HG02610 (cell line): Measurements from ENCODE around the gene RNASE7.
"Not testable (repeated sequence)": the region's sequence is repeated elsewhere in the genome, so short reads cannot be mapped to it uniquely, and the experiment has no call there.

Experiments used
- ATAC-seq: cut with Tn5 transposase; IDR thresholded peaks from one replicate; pipeline ENCODE4 v1.9.1; 2021; ENCODE audit warnings: mild to moderate bottlenecking, moderate library complexity; ENCODE audit not compliant: unreplicated experiment

The RNASE7 gene

DNA sequence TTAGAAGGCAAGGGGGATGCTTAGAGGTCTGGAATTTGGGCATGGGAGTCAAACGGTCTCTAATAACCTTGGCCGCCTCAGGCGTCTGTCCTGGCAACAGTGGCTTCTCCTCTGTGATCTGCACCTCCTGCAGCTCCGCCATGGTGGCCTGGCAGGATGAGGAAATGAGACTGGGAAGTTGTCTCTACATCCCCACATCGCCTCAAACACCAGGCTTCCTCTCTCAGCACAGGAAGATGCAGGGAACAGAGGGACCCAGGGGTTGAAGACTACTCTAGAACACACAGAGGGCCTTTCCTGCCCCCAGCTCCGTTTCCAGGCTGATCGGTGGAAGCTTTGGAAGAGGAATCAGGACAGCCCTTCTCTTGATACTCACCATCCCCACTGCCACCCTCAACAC, 19.0 kb upstream of the RNASE7 start:
- ATAC-seq, result no peak

DNA sequence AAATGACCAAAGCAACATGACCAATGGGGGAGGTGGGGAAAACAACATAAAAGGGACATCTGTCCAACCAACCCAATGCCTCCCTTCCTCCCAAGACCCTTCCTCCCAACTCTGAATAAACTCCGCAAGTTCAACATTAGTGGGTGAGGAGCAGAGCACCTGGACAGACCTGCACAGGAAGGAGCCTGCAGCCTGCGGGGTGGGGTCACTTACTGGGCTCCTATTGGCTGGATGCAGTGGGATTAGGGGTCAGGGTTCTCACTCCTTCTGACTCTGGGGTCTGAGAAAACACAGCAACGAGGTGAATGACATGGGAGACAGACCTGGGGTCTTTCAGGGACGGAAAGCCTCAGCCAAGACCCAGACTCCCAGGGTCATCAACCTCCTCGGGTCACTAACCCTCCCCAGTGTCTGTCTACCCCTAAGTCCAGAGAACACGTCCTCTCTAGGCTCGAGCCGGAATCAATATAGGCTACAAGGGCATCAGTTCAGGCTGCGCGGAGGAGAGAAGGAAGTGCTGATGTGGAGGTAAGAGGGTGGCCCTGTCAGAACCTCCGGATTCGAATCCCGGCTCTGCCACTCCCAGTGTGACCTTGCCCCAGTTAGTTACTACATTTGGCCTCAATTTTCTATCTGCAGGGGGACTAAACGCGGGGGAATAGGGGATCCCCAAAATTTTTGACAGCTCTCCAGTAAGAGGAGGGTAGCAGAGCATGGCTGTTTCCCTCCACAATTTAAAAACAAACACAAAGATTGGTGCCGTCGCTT, 18.2 kb upstream of the RNASE7 start:
- no peak for ATAC-seq

DNA sequence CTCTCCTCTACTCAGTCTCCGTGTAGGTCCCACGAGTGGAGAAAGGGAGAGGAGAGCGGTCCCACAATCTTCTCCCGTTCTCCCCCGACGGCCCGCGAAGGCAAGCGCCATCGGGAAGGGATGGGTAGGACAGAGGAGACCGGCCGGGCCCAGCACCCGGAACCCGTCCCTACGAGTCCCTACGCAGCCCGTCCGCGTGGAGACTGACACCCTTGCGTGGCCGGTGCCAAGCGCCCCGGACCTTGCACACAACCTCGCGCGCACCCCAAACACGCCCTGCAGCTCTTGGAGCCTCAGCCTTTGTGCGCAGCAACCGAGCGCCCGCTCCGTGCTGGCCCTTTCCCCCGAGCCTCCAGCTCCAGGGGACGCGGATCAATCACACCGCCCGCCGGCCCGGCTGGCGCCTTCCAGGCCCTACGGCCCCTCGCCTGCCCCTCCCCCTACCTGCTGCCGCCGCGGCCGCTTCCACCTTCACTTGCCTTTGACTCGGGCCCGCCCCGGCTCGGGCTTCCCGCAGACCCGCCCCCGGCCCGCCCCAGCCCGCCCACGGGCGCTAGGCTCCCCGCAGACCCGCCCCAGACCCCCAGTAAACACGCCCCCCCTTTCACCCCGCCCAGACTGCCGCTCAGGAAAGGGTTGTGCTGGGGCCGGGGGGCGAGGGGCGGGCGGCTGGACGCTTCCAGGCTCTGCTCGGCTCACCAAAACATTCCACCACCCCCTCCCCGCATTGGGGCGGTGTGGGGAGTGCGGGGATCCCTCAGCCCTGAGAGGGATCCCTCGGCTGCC, 17.4 kb upstream of the RNASE7 start, which contains the start of gene NDRG2:
NDRG2 (minus strand) TSS at position 477 of the 786 bp plus-strand sequence. CDS start 1,746 bp downstream, outside the sequence.
- ATAC-seq, result no peak

DNA sequence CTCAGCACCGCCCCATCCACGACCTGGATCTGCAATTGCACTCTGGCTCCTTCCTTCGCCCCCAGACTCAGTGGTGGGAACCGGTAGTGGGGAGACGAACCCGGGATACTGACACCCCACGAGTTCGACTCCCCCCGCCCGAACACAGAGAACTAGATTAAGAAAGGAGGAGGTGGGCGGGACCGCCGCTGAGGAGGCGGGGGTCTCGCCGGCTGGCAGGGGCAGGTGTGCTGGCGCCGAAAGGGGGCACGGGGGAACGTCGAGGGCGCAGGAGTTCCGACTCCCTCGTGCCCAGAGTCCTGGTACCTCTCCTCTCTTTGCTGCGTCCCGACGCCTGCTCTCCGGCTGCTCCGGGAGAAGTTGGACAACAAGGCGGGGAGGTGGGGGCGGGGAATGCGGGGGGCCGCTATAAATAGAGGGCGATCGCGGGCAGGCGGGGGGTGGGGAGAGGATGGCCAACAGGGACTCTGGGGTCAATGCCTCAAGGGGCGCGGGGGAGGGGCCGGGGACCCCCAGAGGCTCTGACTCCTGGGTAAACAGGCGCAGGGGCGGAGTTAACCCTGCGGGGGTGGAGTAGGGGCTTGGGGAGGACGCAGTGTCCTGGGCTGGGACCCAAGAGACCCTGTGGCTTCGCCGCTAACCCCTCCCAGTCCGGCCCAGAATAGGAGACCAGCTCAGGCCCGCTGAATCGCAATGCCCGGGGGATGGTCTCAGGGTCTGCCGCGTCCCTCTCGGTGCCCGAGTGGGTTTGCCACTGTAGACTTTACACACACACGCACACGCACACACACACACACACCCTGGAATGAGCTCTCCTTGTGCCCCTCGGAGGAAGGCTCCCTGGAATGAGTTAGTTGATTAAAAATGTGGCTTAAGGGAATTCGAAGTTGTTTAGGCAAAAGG, 16.5 kb upstream of the RNASE7 start:
- ATAC-seq, result no peak

DNA sequence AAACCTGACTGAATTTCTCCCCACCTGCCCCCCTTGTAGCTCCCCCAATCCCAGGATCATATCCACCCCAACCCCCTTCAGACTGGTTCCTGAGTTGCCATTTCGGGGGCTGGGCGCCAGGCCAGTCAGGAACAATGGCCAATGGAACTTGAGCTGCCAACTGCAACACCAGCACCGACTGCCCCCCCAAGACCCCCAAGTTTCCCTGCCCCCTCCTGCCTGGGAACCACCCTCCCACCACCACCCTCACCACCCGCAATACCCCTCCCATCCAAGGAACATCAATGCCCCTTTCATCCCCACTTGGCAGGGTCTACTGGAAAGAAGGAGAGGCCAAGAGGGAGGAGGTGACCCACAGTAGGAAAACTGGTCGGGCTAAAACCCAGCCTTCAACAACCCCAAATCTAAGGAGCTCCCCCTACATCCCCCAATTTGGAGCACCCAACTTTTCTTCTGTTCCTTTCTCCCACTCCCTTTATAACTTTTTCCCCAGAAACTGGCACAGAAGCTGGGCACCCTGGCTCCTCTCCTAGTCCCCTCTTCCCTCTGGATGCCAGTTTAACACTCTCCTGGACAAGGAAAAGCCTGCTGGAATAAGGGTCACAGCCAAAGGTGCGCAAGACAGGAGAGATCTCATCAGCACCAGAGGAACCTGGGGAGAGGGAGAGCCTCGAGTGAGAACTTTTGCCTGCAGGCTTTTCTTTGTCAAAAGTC, 15.7 kb upstream of the RNASE7 start:
- ATAC-seq, result no peak

DNA sequence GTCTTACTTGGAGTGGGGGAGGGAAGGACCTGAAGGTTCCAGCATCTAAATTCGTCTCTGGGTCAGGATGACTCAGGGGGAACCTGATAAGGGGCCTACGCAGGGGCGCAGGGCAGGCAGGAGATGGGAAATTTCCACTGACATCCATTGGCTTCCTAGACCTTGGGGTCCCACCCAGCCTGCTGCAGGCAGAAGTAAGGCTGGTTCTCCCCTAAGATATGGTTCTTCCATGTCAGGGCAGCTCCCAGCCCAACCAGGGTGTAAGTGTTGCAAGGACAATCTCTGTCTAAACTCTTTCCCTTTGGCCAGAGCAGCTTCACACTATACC, 15.2 kb upstream of the RNASE7 start:
- no peak for ATAC-seq

DNA sequence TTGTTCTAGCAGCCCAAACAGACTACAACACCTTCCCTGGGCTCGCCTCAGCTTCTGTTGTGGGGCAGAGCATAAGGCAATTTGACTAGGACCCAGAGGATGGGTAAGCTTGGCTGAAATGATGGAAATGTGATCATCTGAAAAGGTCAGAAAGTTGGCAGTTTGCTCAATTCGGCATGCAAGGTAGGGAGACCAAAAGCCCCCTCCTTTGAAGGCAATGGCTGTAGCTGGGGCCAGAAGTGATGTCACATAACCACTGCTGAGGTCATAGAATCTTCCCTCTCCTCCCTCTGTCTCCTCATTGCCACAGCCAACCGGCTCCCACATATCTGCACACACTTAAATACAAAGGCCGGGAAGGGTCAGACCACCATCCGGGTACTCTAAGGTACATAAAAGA, 12.2 kb upstream of the RNASE7 start, which contains the start of gene TPPP2:
TPPP2 (plus strand) TSS at position 301 of the 400 bp plus-strand sequence. CDS start 365 bp downstream, outside the sequence.
- ATAC-seq, result no peak

DNA sequence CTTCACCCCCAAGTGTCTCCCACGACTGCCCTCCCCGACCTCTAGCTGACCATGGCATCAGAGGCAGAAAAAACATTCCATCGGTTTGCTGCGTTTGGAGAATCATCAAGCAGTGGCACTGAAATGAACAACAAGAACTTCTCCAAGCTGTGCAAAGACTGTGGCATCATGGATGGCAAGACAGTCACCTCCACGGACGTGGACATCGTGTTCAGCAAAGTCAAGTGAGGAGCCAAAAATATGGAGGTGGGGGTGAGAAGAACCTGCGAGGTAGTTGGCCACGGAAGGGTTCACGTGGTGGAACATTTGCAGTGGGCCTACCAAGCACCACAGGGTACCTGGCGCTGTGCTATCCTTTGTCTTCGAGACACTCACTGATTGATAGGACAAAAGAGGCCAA, 11.6 kb upstream of the RNASE7 start:
- ATAC-seq, result no peak

DNA sequence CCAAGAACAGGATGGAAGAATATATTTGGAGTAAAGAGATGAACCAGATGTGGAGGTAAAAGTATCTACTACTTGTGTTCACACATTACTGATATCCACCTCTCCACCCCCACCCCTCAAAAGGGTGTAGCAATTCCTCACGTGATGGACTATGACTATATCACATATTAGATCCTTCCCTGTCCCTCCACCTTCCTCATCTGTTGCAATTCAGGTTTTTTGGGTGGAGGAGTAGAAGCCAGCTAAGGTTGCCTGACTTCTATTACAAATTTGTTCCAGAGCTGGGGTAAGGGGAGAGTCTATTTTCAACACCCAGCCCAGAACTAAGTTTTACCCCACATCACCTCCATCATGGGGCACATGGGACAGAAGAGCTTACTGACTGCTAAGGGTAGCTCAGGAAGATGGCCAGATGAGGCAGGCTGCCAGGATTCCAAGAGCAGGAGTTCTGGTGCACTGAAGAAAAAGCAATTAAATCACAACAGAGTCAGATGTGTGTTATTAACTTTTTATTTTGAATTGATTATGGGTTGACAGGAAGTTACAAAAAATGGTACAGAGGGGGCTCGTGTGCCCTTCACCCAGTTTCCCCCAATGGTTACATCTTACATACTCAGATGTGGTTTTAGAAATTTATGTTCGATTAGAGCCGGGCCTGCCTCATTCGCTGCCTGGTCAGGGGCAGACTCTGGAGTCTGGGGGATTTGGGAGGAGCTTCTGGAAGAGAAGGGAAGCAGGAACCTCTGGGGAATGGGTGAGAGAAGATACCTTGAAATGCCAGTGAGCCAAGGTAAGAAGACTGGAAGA, 9.6 kb upstream of the RNASE7 start:
- ATAC-seq, result no peak

DNA sequence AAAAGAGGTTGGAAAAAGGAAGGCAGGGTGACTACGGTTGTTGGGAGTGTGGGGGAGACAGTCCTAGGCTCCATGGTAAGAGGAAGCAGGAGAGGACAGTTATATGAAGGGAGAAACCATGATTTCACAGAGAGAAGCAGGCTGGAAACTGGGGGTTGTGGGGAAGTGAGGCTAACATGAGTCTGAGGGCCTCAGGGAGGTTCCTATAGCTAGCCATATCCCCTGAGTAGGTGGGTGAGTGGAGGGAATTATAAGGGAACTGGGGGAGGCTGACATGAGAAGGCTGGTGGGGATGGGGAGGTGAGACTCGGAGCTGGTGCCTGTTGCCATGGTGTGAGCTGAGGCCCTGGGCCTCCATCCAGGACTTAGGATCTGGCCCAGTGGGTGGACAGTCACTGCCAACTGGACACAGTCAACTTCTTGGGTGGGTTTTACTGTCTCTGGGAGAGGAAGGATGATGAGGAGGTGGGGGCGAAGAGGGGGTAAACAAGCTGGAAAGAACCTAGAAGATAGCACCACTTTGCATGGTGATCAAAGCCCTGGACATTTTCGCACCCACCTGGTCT, 8.9 kb upstream of the RNASE7 start:
- ATAC-seq, result no peak

DNA sequence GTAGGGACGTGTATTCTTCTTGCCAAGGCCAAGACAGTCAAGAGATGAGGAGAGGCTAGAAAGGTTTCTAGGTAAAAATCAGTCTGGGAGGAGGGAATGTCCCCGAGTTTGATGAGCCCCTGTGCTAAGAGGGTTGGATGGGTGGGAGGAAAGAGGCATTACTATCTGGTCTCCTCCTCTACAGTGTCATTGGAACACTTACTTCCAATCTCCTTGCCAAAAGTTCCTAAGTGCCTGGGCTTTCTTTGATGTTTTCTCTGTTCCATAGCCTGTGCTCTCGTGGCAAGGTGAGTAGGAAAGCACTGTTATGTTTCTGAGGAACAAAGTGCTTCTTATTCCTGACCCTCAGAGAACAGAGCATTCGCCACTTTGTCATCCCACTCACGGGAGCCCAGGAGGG, 7.5 kb upstream of the RNASE7 start, which contains the start of gene RNASE13:
RNASE13 (minus strand) TSS at position 101 of the 400 bp plus-strand sequence. CDS start 519 bp downstream, outside the sequence.
- ATAC-seq, result no peak

DNA sequence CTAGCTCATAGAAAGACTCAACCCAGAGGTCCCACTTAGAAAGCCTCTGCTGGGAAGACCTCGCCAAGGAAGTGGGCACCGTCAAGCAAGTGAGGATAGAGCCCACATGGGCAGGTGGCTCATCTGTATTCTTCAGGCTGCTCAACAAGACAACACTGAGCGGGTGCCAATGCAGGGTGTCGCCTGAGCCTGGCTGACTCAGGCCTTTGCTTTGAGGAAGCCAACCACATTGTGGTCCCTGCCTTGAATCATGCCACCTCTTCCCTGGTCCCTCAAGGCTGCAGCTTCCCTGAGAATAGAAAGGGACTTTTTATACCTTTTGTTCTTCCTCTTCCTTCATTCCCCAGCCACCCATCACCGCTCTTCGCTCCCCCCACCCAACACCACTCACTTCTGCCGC, 5.4 kb upstream of the RNASE7 start:
- no peak for ATAC-seq

DNA sequence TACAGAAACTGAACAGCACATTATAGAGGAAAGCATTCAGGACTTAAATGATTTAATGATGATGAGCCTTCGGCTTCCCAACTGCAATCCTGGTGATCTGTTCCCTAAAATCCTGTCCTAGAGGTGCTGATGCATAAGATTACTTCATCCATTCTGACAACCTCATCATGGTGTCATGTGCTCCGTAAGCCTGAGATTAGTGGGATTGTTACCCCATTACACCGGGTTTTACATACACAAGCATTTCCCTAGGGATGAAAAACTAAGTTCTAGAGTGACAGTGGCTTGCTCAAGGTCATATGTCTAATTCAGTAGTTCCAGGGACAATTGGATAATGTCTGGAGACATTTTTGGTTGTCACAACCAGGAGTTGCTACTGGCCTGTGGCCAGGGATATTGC, 5.0 kb upstream of the RNASE7 start:
- no peak for ATAC-seq

DNA sequence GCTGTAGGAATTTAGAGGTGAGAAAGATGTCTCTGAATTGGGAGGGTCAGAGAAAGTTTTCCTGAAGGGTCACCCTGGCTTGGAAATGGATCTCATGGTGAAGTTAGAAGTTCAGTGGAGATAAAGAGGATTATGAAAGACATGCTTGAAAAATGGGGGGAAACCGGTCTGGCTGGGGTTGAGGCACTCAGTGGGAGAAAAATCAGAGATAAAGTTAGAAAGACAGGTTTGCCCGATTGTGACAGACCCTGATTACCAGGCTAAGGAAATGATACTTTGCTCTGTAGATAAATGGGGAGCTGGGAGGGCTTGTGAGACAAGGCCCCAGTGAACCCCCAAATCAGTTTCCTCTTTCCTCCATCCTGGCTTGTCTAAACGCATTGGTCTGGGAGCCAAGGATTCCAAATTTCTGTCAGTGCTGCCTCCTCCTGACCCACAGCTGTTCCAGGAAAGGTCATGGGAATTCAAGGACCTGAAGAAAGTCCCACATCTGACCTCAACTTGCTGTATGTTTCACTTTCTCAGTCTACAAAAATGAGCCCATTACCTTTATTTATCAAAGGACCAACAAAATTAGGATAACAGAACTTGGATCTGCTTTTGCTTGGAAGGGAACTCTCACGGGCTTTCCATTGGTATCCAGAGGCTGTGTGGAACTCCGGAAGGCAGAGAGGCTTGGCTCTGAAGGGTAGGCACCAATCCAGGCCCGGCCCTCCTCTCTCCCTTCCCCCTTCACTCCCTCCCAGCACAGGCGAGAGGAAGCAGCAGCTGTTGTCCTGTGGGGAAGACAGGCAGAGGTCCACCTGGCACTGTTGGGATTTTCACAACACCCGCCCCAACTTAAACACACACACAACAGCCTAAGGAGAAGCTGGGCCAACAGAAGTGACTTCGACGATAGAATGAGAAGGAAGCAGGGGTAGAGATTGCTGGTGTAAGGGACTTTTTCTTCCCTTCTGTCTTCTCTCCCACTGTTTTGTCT, 3.4 kb upstream of the RNASE7 start:
- no peak for ATAC-seq

DNA sequence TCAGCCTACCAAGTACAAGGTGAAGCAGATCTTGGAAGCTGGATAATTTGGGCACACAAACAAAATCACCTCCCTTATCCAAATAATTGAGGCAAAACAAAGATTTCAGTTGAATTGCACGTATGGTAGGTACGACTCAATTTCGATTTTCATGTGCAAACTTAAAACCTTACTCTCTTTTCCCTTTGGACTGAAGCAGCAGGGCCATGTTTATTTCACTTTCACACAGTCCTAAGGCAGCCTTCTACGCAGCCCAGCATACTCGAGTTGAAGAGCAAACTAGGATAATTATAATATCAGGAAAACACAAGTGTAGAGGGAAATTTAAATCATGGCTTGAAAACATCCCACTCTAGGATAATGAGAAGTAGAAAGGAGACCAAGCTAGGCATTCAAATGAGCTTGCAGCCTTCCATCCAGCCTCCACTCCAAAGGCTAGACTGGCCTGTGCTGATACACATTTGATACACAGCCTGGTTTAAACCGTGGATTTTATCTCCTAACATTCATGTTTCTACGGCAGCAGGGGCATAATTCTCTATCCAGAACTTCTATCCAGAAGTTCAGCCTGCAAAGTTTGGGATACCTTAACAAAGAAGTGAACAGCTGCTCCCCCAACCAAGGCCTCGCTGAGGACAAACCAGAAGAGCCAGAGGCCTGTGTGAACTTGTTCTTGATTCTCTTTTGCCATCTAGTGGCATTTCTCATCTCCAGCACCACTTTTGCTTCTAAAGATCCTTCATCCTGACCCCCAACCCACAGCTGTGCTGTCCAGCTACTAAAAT, 2.4 kb upstream of the RNASE7 start:
- ATAC-seq, result no peak

DNA sequence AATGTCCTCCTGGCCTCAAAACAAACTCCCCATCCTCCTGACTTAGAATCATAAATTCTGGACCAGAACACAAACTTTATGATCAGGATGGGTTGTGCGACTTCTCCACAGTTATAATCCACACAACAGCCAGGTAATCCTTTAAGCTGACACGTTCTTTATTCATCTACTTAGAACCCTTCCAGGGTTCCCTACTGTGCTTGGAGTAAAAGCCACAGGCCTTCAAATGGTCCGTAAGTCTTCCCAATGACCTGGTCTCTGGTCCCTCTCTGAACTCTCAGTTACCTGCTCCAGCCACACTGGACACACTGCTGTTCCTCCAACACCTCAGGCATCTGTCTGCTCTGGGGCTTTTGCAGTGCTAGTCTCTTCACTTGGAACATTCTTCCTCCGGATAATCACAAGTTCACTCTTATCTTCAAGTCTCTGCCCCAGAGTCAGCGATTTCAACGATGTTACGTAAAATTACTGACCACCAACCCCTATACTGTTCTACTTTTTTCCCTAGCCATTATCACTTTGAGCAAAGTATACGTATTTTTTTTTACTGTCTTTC, 1.7 kb upstream of the RNASE7 start:
- no peak for ATAC-seq

DNA sequence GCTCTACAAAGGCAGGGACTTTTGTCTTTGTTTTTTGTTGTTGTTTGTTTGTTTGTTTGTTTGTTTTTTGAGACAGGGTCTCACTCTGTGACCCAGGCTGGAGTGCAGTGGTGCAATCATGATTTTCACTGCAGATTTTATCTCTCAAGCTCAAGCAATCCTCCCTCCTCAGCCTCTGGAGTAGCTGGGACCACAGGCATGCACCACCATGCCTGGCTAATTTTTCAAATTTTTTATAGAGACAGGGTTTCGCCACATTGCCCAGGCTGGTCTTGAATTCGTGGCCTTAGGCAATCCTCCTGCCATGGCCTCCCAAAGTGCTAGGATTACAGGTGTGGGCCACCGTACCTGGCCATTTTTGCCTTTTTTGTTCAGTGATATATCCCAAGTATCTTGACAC, 1.2 kb upstream of the RNASE7 start:
- not testable (repeated sequence) for ATAC-seq
